Smooth muscle cell (in vitro differentiated cells): ENCODE results near the gene LST1. TPM values are rescaled to one million over a fixed set of nuclear protein-coding genes. Genes with fewer than 3 reads are reported as not detected.

Experiments used
- DNase-seq: peaks from one replicate; lab custom pipeline; 2025; ENCODE audit not compliant: unreplicated experiment; lab: John Stamatoyannopoulos, UW
- H2AFZ ChIP-seq: fragments of 200-600 bp; sonication (generic); 2 replicates; pipeline ENCODE4 v1.6.0; 2016; ENCODE audit warnings: antibody characterized with exemption, low read depth, mild to moderate bottlenecking
- H3F3A ChIP-seq: fragments of 200-600 bp; sonication (generic); 2 replicates; pipeline ENCODE4 v1.6.0; 2017; ENCODE audit warnings: antibody characterized with exemption, low read depth
- H3K27ac ChIP-seq: fragments of 200-600 bp; sonication (generic); 2 replicates; pipeline ENCODE4 v1.5.1; 2016; ENCODE audit warnings: low read depth, mild to moderate bottlenecking
- H3K27me3 ChIP-seq: fragments of 200-600 bp; sonication (generic); 2 replicates; pipeline ENCODE4 v1.6.1; 2016; ENCODE audit warnings: low read depth, mild to moderate bottlenecking
- H3K36me3 ChIP-seq: fragments of 200-600 bp; sonication (generic); 2 replicates; pipeline ENCODE4 v1.5.1; 2016; ENCODE audit warnings: low read depth
- H3K4me1 ChIP-seq: fragments of 200-600 bp; sonication (generic); 2 replicates; pipeline ENCODE4 v1.5.1; 2016; ENCODE audit warnings: low read depth
- H3K4me2 ChIP-seq: fragments of 200-600 bp; sonication (generic); 2 replicates; pipeline ENCODE4 v1.6.0; 2016; ENCODE audit warnings: mild to moderate bottlenecking
- H3K4me3 ChIP-seq: fragments of 200-600 bp; sonication (generic); 2 replicates; pipeline ENCODE4 v1.5.1; 2016; ENCODE audit warnings: mild to moderate bottlenecking
- H3K79me2 ChIP-seq: fragments of 200-600 bp; sonication (generic); 2 replicates; pipeline ENCODE4 v1.6.0; 2016; ENCODE audit warnings: low read depth, mild to moderate bottlenecking
- H3K9ac ChIP-seq: fragments of 200-600 bp; sonication (generic); 2 replicates; pipeline ENCODE4 v1.6.0; 2016; ENCODE audit warnings: low read depth
- H3K9me3 ChIP-seq: fragments of 200-600 bp; sonication (generic); replicated peaks from 2 replicates; pipeline ENCODE4 v1.5.1; 2016; ENCODE audit warnings: low read depth
- H4K20me1 ChIP-seq: fragments of 200-600 bp; sonication (generic); 2 replicates; pipeline ENCODE4 v1.6.0; 2016; ENCODE audit warnings: low read depth
- CTCF ChIP-seq: fragments of 200-600 bp; sonication (generic); IDR thresholded peaks from 2 replicates; pipeline ENCODE4 v1.5.1; 2017; ENCODE audit warnings: borderline replicate concordance, mild to moderate bottlenecking, antibody characterized with exemption; ENCODE audit not compliant: insufficient read depth, poor library complexity, severe bottlenecking
- WGBS: methylation state at CpG from one replicate; pipeline ENCODE4 v1.1.7; 2016; ENCODE audit warnings: low lambda C conversion rate; 5-methylcytosine and 5-hydroxymethylcytosine counted together
- polyA plus RNA-seq: library from polyadenylated mRNA; unstranded; fragments of >200 nt; fragmentation: Nextera tagmentation; extraction: Ambion mirVana; gene quantifications from 2 replicates; pipeline ENCODE4 v1.2.1, GENCODE V29; 2016
- total RNA-seq: library from RNA; depleted of rRNA; stranded (reverse); fragments of >200 nt; gene quantifications from 2 replicates; pipeline ENCODE4 v1.2.3, GENCODE V29; 2014

LST1 gene
- total and polyA plus RNA-seq, 2 experiments from 2014 or later, result 1.4 TPM; not detected in 1

- Histone ChIP-seq H3K79me2 (peaks cover 63% of the 10 kb centered on the region), H3K27ac (peak overlapping the region; percentile 90), H3K9me3 (no peaks in the 10 kb centered on the region), H3K36me3 (peaks cover 2% of the 10 kb centered on the region), H2AFZ (no peak overlapping the region), H3F3A (peaks cover 17% of the 10 kb centered on the region), H3K9ac (peak overlapping the region; percentile 95), H4K20me1 (peaks cover 53% of the 10 kb centered on the region), H3K4me1 (peaks cover 20% of the 10 kb centered on the region), H3K27me3 (no peaks in the 10 kb centered on the region), H3K4me2 (peak overlapping the region; percentile 99), H3K4me3 (peak overlapping the region; percentile 93)
- TF ChIP-seq CTCF, result no peak
- under 1% methylated on average over 21 of the region's 21 CpGs for WGBS
- no peak for DNase-seq
Observed at GRCh38 chr6:31541059-31541657, 44.9 kb upstream of the LST1 start.

GRCh38 chr6:31541658-31542521 lies 44.2 kb upstream of the LST1 start, which contains the start of gene DDX39B:
TSS of gene DDX39B (minus strand) at chr6:31542003. CDS start at chr6:31540532, 1,471 bp downstream.
- Histone ChIP-seq H2AFZ (peak within 1 kb of the TSS; percentile 86), H3F3A (peaks cover 19% of the 10 kb centered on the region), H3K4me1 (peaks cover 20% of the 10 kb centered on the region), H3K27me3 (no peaks in the 10 kb centered on the region), H3K36me3 (no peaks in the 10 kb centered on the region), H3K4me3 (peak within 1 kb of the TSS; percentile 93), H3K9me3 (no peaks in the 10 kb centered on the region), H4K20me1 (peaks cover 46% of the 10 kb centered on the region), H3K4me2 (peak within 1 kb of the TSS; percentile 99), H3K9ac (peak within 1 kb of the TSS; percentile 95), H3K27ac (peak within 1 kb of the TSS; percentile 90), H3K79me2 (peaks cover 55% of the 10 kb centered on the region)
- under 1% methylated on average over 43 of the region's 43 CpGs for WGBS
- DNase-seq, result peak; percentile 67
- TF ChIP-seq CTCF, result no peak

GRCh38 chr6:31543639-31544038 lies 42.4 kb upstream of the LST1 start:
- H3K79me2 ChIP-seq, result peaks cover 50% of the 10 kb centered on the region
- no peak overlapping the region for H3K27ac ChIP-seq
- H3K36me3 ChIP-seq, result no peaks in the 10 kb centered on the region
- no peak for TF ChIP-seq CTCF
- H3K27me3 ChIP-seq, result no peaks in the 10 kb centered on the region
- no peak overlapping the region for H3K9ac ChIP-seq
- no peak overlapping the region for H3K4me3 ChIP-seq
- H3K9me3 ChIP-seq, result no peaks in the 10 kb centered on the region
- peaks cover 30% of the 10 kb centered on the region for H3K4me1 ChIP-seq
- H2AFZ ChIP-seq, result no peak overlapping the region
- DNase-seq, result no peak
- H3F3A ChIP-seq, result peaks cover 21% of the 10 kb centered on the region
- 93% methylated on average over 6 of the region's 6 CpGs for WGBS
- peaks cover 28% of the 10 kb centered on the region for H4K20me1 ChIP-seq
- H3K4me2 ChIP-seq, result no peak overlapping the region
